HG02884 (cell line): ENCODE data around the gene TREX2.

Source experiments
- ATAC-seq: cut with Tn5 transposase; IDR thresholded peaks from one replicate; pipeline ENCODE4 v1.9.1; 2021; ENCODE audit warnings: mild to moderate bottlenecking, moderate library complexity; ENCODE audit not compliant: unreplicated experiment

The TREX2 gene

GRCh38 chrX:153457136-153457825 is 11.4 kb upstream of the TREX2 start:
- no peak for ATAC-seq

- ATAC-seq: no peak
Measured at GRCh38 chrX:153456704-153457103, 10.8 kb upstream of the TREX2 start.

GRCh38 chrX:153456161-153456560 is 10.3 kb upstream of the TREX2 start:
- no peak for ATAC-seq

GRCh38 chrX:153455571-153455970 is 9.7 kb upstream of the TREX2 start:
- ATAC-seq: no peak

- no peak for ATAC-seq
Measured at GRCh38 chrX:153454901-153455550, 9.2 kb upstream of the TREX2 start.

- no peak for ATAC-seq
Measured at GRCh38 chrX:153450949-153451277, 5.1 kb upstream of the TREX2 start.

GRCh38 chrX:153450114-153450948 is 4.5 kb upstream of the TREX2 start:
- ATAC-seq: no peak

GRCh38 chrX:153449368-153450113 is 3.7 kb upstream of the TREX2 start:
- no peak for ATAC-seq

- ATAC-seq: no peak
Measured at GRCh38 chrX:153448556-153449367, 2.9 kb upstream of the TREX2 start.

- ATAC-seq: no peak
Measured at GRCh38 chrX:153447581-153447960, 1.7 kb upstream of the TREX2 start.

- no peak for ATAC-seq
Measured at GRCh38 chrX:153446950-153447580, 1.2 kb upstream of the TREX2 start.

- no peak for ATAC-seq
Measured at GRCh38 chrX:153446636-153446936, 730 bp upstream of the TREX2 start.

- no peak for ATAC-seq
Measured at GRCh38 chrX:153445106-153445855, 575 bp downstream of the TREX2 start.

- ATAC-seq: no peak
Measured at GRCh38 chrX:153444333-153445011, 1.4 kb downstream of the TREX2 start.

- no peak for ATAC-seq
Measured at GRCh38 chrX:153443476-153444332, 2.2 kb downstream of the TREX2 start.

GRCh38 chrX:153442463-153442862 is 3.4 kb downstream of the TREX2 start:
- ATAC-seq: no peak

- ATAC-seq: no peak
Measured at GRCh38 chrX:153441981-153442380, 3.9 kb downstream of the TREX2 start.

- no peak for ATAC-seq
Measured at GRCh38 chrX:153441296-153441695, 4.6 kb downstream of the TREX2 start.
